Fibroblast of peridontal ligament (primary cell): ENCODE results near the gene SYT17.

Source experiments
- DNase-seq: peaks from one replicate; pipeline ENCODE4 v3.0.0-alpha.2; 2010; ENCODE audit errors: extremely low read depth

The SYT17 gene

GRCh38 chr16:19215705-19216104, 47.7 kb downstream of the SYT17 start:
- DNase-seq, result no peak

- DNase-seq, result no peak
These were observed 50.5 kb downstream of the SYT17 start for GRCh38 chr16:19218581-19218980.

- no peak for DNase-seq
These were observed 51.8 kb downstream of the SYT17 start for GRCh38 chr16:19219836-19220235.

- DNase-seq, result no peak
These were observed 55.5 kb downstream of the SYT17 start for GRCh38 chr16:19223235-19224170.

- no peak for DNase-seq
These were observed 57.6 kb downstream of the SYT17 start for GRCh38 chr16:19225651-19226050.

GRCh38 chr16:19227643-19228042, 59.6 kb downstream of the SYT17 start:
- DNase-seq, result no peak

- no peak for DNase-seq
These were observed 60.0 kb downstream of the SYT17 start for GRCh38 chr16:19228052-19228451.

GRCh38 chr16:19228575-19228974, 60.5 kb downstream of the SYT17 start:
- no peak for DNase-seq

GRCh38 chr16:19230575-19230974, 62.5 kb downstream of the SYT17 start:
- no peak for DNase-seq

GRCh38 chr16:19231881-19232280, 63.8 kb downstream of the SYT17 start:
- no peak for DNase-seq

- no peak for DNase-seq
These were observed 64.9 kb downstream of the SYT17 start for GRCh38 chr16:19232988-19233387.

GRCh38 chr16:19235478-19235877, 67.4 kb downstream of the SYT17 start:
- no peak for DNase-seq

GRCh38 chr16:19235886-19236285, 67.8 kb downstream of the SYT17 start:
- no peak for DNase-seq

- DNase-seq, result no peak
These were observed 68.6 kb downstream of the SYT17 start for GRCh38 chr16:19236561-19237209.

GRCh38 chr16:19238406-19238805, 70.4 kb downstream of the SYT17 start:
- no peak for DNase-seq

- DNase-seq, result no peak
These were observed 71.6 kb downstream of the SYT17 start for GRCh38 chr16:19239511-19240155.

GRCh38 chr16:19240494-19240893, 72.5 kb downstream of the SYT17 start:
- DNase-seq, result no peak

GRCh38 chr16:19241512-19241911, 73.5 kb downstream of the SYT17 start:
- DNase-seq, result no peak

GRCh38 chr16:19242186-19242585, 74.1 kb downstream of the SYT17 start:
- DNase-seq, result no peak

GRCh38 chr16:19242987-19243575, 75.0 kb downstream of the SYT17 start:
- DNase-seq, result no peak

- DNase-seq, result no peak
These were observed 77.4 kb downstream of the SYT17 start for GRCh38 chr16:19245326-19245925.

- no peak for DNase-seq
These were observed 84.9 kb downstream of the SYT17 start for GRCh38 chr16:19252904-19253303.
